Measurements from ENCODE around the gene LPCAT2.

DNA sequence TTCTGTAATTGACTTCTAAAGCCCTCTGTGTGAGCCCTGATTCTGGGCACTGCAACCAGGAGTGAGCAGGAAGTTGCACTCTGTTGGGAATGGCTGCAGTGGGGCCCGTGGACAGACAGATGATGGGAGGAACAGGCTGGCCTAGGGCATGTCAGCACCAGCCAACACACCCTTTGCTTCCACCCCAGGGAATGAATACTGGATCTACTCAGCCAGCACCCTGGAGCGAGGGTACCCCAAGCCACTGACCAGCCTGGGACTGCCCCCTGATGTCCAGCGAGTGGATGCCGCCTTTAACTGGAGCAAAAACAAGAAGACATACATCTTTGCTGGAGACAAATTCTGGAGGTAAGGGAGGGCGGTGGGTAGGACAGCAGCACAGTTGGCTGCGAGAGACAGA lies 10.8 kb upstream of the LPCAT2 start:
- no peak for TF ChIP-seq SP1 (IDR thresholded peaks at IDR 0.05)
- no peak for TF ChIP-seq CTBP1 (IDR thresholded peaks at IDR 0.05; ENCODE audit: borderline replicate concordance)
